K562 (cell line): ENCODE measurements around the gene WARS2. TPM values are rescaled to one million over a fixed set of nuclear protein-coding genes. Genes with fewer than 3 reads are reported as not detected.

Experiments
- ATAC-seq: fragments of 200-7000 bp; cut with Tn5 transposase; 3 replicates; pipeline ENCODE4 v1.9.1; 2020; ENCODE audit warnings: moderate library complexity
- BruUV-seq: library from RNA; stranded (reverse); fragments of 400-500 nt; replicated peaks from 2 replicates; lab custom pipeline; 2021; lab: Mats Ljungman, UMichigan
- CTCF ChIA-PET: fragments of 300-600 bp; formaldehyde crosslinking; extraction: SDS; loops from one replicate; lab custom pipeline; 2021; ENCODE audit warnings: low intra/inter-chr PET ratio; lab: Yijun Ruan, JAX
- POLR2A ChIA-PET: fragments of 300-600, 350-650 bp; sonication (Branson Sonifier 250); formaldehyde crosslinking; extraction: SDS; loops from one replicate; lab custom pipeline; 2021; ENCODE audit warnings: antibody characterized with exemption, inconsistent platforms; lab: Yijun Ruan, JAX
- DNase-seq, 4 experiments: peaks; one replicate each; pipeline versions ENCODE4 v3.0.0 to v3.0.0-alpha.2; 2011 to 2018; ENCODE audit warnings: low spot score in 3 of 4, mixed read lengths in 3 of 4; ENCODE audit errors: extremely low read depth in 1 of 4
- FAIRE-seq: peaks from 2 replicates; lab custom pipeline; 2011; peaks lifted over from hg19 to GRCh38; lab: Jason Lieb, UNC
- H2AFZ ChIP-seq: 2 replicates; pipeline ENCODE4 v1.6.0; 2011; ENCODE audit warnings: low read depth, low read length, control low read depth, inconsistent platforms
- H3K27ac ChIP-seq: fragments of 200-600 bp; 3 replicates; pipeline ENCODE4 v1.8.0; 2011; ENCODE audit warnings: low read depth, mild to moderate bottlenecking, control low read depth, inconsistent platforms, low read length, moderate library complexity, mixed read lengths; ENCODE audit errors: extremely low read depth
- H3K27me3 ChIP-seq, 2 experiments: fragments of 300-600 bp in 1 of 2; 2 replicates in 1 of 2; 3 replicates in 1 of 2; pipeline versions ENCODE4 v1.6.0 to v1.8.0; 2011; ENCODE audit warnings: inconsistent platforms in 2 of 2, low read length in 2 of 2, mild to moderate bottlenecking in 1 of 2, mixed read lengths in 1 of 2, moderate library complexity in 1 of 2; ENCODE audit not compliant: control insufficient read depth in 2 of 2, insufficient read depth in 2 of 2
- H3K36me3 ChIP-seq: fragments of 300-600 bp; 3 replicates; pipeline ENCODE4 v1.8.0; 2011; ENCODE audit warnings: mild to moderate bottlenecking, low read length, inconsistent platforms; ENCODE audit not compliant: control insufficient read depth, insufficient read depth
- H3K4me1 ChIP-seq, 2 experiments: fragments of 200-600 bp in 1 of 2; replicated peaks in 1 of 2; 2 replicates in 1 of 2; 3 replicates in 1 of 2; pipeline versions ENCODE4 v1.5.1 to v1.8.0; 2011; ENCODE audit warnings: inconsistent platforms in 2 of 2, low read length in 2 of 2, mild to moderate bottlenecking in 1 of 2, mixed read lengths in 1 of 2, moderate library complexity in 1 of 2; ENCODE audit not compliant: control insufficient read depth in 2 of 2, insufficient read depth in 2 of 2
- H3K4me2 ChIP-seq: 2 replicates; pipeline ENCODE4 v1.6.1; 2011; ENCODE audit warnings: low read length, control low read depth, inconsistent platforms, mixed read lengths; ENCODE audit not compliant: insufficient read depth
- H3K4me3 ChIP-seq: fragments of 200-600 bp; sonication (generic), shearing (Covaris generic); 2 replicates; pipeline ENCODE4 v1.5.1; 2016; ENCODE audit warnings: control low read depth, inconsistent platforms
- H3K79me2 ChIP-seq: fragments of 200-600 bp; 3 replicates; pipeline ENCODE4 v1.8.0; 2011; ENCODE audit warnings: low read length, inconsistent platforms; ENCODE audit not compliant: control insufficient read depth, insufficient read depth
- H3K9ac ChIP-seq, 2 experiments: 2 replicates each; pipeline versions ENCODE4 v1.6.0 to v1.6.1; 2011; ENCODE audit warnings: low read depth in 2 of 2, low read length in 2 of 2, control low read depth in 1 of 2, inconsistent platforms in 1 of 2, mild to moderate bottlenecking in 1 of 2, mixed read lengths in 1 of 2; ENCODE audit not compliant: insufficient read depth in 1 of 2
- H3K9me1 ChIP-seq: one replicate; pipeline ENCODE4 v1.6.0; 2011; ENCODE audit warnings: inconsistent platforms, mild to moderate bottlenecking, low read length, moderate library complexity; ENCODE audit not compliant: control insufficient read depth, insufficient read depth
- H3K9me3 ChIP-seq: replicated peaks from 2 replicates; pipeline ENCODE4 v1.5.1; 2011; ENCODE audit warnings: low read depth, low read length, inconsistent platforms; ENCODE audit not compliant: control insufficient read depth, insufficient read depth
- H4K20me1 ChIP-seq: replicated peaks from 2 replicates; pipeline ENCODE4 v1.6.1; 2011; ENCODE audit warnings: low read length, inconsistent platforms, mixed read lengths; ENCODE audit not compliant: control insufficient read depth, insufficient read depth
- CEBPG ChIP-seq, 3 experiments: fragments of 200-800 bp in 1 of 3; sonication (Bioruptor generic) in 1 of 3; sonication (generic) in 1 of 3; formaldehyde crosslinking in 1 of 3; IDR thresholded peaks in 2 of 3; conservative IDR thresholded peaks in 1 of 3; 2 replicates each; pipeline versions ENCODE4 v1.6.1 to v1.8.0; 2016 to 2022; ENCODE audit warnings: missing compliant biosample characterization in 2 of 3, missing genetic modification characterization in 2 of 3, mild to moderate bottlenecking in 1 of 3, missing genetic modification reagents in 1 of 3
- MYC ChIP-seq, 2 experiments: fragments of 250-450 bp in 1 of 2; sonication (Bioruptor Pico) in 1 of 2; IDR thresholded peaks; 2 replicates each; pipeline versions ENCODE4 v1.5.1 to v1.6.1; 2012 to 2021; ENCODE audit warnings: low read depth in 2 of 2, borderline replicate concordance in 1 of 2, improper control_type of control experiment in 1 of 2, low read length in 1 of 2, mild to moderate bottlenecking in 1 of 2, moderate library complexity in 1 of 2
- ZNF280A ChIP-seq: fragments of 450-650 bp; IDR thresholded peaks from 2 replicates; pipeline ENCODE4 v1.6.1; 2018; ENCODE audit warnings: mild to moderate bottlenecking, low read depth; ENCODE audit not compliant: partially characterized antibody
- WGBS: fragments of 100-300 bp; shearing (Covaris generic); methylation state at CpG from one replicate; pipeline ENCODE4 v1.1.6; 2016; ENCODE audit warnings: low coverage, mixed read lengths; ENCODE audit not compliant: insufficient coverage; ENCODE audit errors: missing lambda C conversion rate; 5-methylcytosine and 5-hydroxymethylcytosine counted together
- in situ Hi-C: fragments of 300-500 bp; cut with MboI; formaldehyde crosslinking; loops from 4 replicates; pipeline ENCODE4 v1.15.0; 2018; ENCODE audit warnings: inconsistent platforms, mixed read lengths
- intact Hi-C: fragments of 100-400 bp; cut with micrococcal nuclease; formaldehyde crosslinking; loops from 2 replicates; pipeline ENCODE4 v1.14.2; 2022
- polyA plus RNA-seq, 8 experiments: library from polyadenylated mRNA; depleted of rRNA in 4 of 8; stranded (reverse) in 5 of 8; unstranded in 3 of 8; fragments of >200 nt; fragmentation: Nextera tagmentation in 2 of 8; fragmentation: Illumina TruSeq in 1 of 8; extraction: Ambion mirVana in 2 of 8; extraction: Trizol in 1 of 8; gene quantifications; 2 replicates each; pipeline versions ENCODE4 v1.2.1 to v1.2.3, GENCODE V29; 2011 to 2014; ENCODE audit warnings: inconsistent platforms in 1 of 8, missing spikeins in 1 of 8
- total RNA-seq, 7 experiments: library from RNA; depleted of rRNA in 6 of 7; stranded (reverse); fragments of >200 nt in 6 of 7; fragmentation: Illumina TruSeq in 2 of 7; extraction: Trizol in 2 of 7; gene quantifications; 2 replicates each; pipeline versions ENCODE4 v1.2.1 to v1.2.3, GENCODE V29; 2011 to 2021; ENCODE audit warnings: low replicate concordance in 1 of 7

The WARS2 gene
- total and polyA plus RNA-seq, 9 of the 15 experiments (the other 6 are each of a cell fraction or from before 2014, with no cell fraction given): 5.7 to 18.0 (median 16.9) TPM

GRCh38 chr1:119136401-119136800 is 4.1 kb downstream of the WARS2 start:
- intact Hi-C loops: no loop called here
- no peak for TF ChIP-seq CEBPG (CRISPR knock-in tag; IDR thresholded peaks at IDR 0.05)
- TF ChIP-seq CEBPG (tag; conservative IDR thresholded peaks at IDR 0.05 in 1 of 2, IDR thresholded peaks at IDR 0.05 in 1 of 2): no peak
- TF ChIP-seq MYC (IDR thresholded peaks at IDR 0.05; ENCODE audit: low read depth, low read length): no peak
- TF ChIP-seq MYC (CRISPR knock-in tag; IDR thresholded peaks at IDR 0.05; ENCODE audit: borderline replicate concordance, low read depth): no peak
- no peak for TF ChIP-seq ZNF280A
- Histone ChIP-seq H3K9me3 (no peaks in the 10 kb centered on the region), H4K20me1 (no peaks in the 10 kb centered on the region), H3K4me1 (0 out of 5 replicates have a peak, but pooled peaks cover under 1 to 2% of the 10 kb centered on the region in 2 experiments), H2AFZ (no peak overlapping the region), H3K4me2 (no peak overlapping the region), H3K27ac (no peak overlapping the region), H3K9me1 (no peaks in the 10 kb centered on the region), H3K36me3 (no peaks in the 10 kb centered on the region), H3K79me2 (peaks cover 29% of the 10 kb centered on the region), H3K4me3 (no peak overlapping the region), H3K27me3 (no peaks in the 10 kb centered on the region), H3K9ac (no peak overlapping the region)
- ChIA-PET CTCF (interaction anchor here (0.5 kb wide), 1 partner anchor 36 kb away, joined by 3 read pairs; no protein-coding TSS in a partner anchor), POLR2A (interaction anchor here (0.9 to 1.2 kb wide), 3 partner anchors 9 to 24 kb away, joined by 3 read pairs; no protein-coding TSS in a partner anchor)
- FAIRE-seq: no peak
- in situ Hi-C loops: no loop called here
- WGBS: 65% methylated on average over 3 of the region's 3 CpGs
- ATAC-seq: no peak
- no TSS peak for BruUV-seq
- no peak for DNase-seq
